Endothelial cell (in vitro differentiated cells): ENCODE measurements around the gene GLUL. TPM values are rescaled to one million over a fixed set of nuclear protein-coding genes. Genes with fewer than 3 reads are reported as not detected.
A peak's percentile ranks its signal among the peaks of the same experiment; 100 is the strongest.

Source experiments
- DNase-seq: peaks from one replicate; pipeline ENCODE4 v3.0.0; 2021; ENCODE audit warnings: low spot score
- H3K27ac Mint-ChIP-seq: one replicate; pipeline ENCODE4 v1.8.0; 2021; ENCODE audit warnings: mixed read lengths, inconsistent platforms; ENCODE audit not compliant: unreplicated experiment
- H3K27me3 Mint-ChIP-seq: one replicate; pipeline ENCODE4 v1.8.0; 2021; ENCODE audit warnings: mild to moderate bottlenecking, moderate library complexity, mixed read lengths, inconsistent platforms; ENCODE audit not compliant: unreplicated experiment
- H3K36me3 Mint-ChIP-seq: one replicate; pipeline ENCODE4 v1.8.0; 2021; ENCODE audit warnings: mild to moderate bottlenecking, low read depth, mixed read lengths, inconsistent platforms; ENCODE audit not compliant: unreplicated experiment
- H3K4me1 Mint-ChIP-seq: one replicate; pipeline ENCODE4 v1.8.0; 2021; ENCODE audit warnings: mild to moderate bottlenecking, mixed read lengths, inconsistent platforms; ENCODE audit not compliant: unreplicated experiment
- H3K4me3 Mint-ChIP-seq: one replicate; pipeline ENCODE4 v1.8.0; 2021; ENCODE audit warnings: mild to moderate bottlenecking, mixed read lengths, inconsistent platforms; ENCODE audit not compliant: unreplicated experiment
- H3K9me3 Mint-ChIP-seq: one replicate; pipeline ENCODE4 v1.8.0; 2021; ENCODE audit warnings: mixed read lengths, inconsistent platforms; ENCODE audit not compliant: unreplicated experiment
- CTCF ChIP-seq: fragments of 200-600 bp; sonication (generic); IDR thresholded peaks from one replicate; pipeline ENCODE4 v1.5.0; 2021; ENCODE audit warnings: antibody characterized with exemption; ENCODE audit not compliant: unreplicated experiment
- long read RNA-seq: library from polyadenylated mRNA; unstranded; transcript quantifications from one replicate; pipeline ENCODE4 v2.0.0, GENCODE V29; 2020; ENCODE audit not compliant: unreplicated experiment
- total RNA-seq: library from RNA; stranded (reverse); fragmentation: NEBNext Ultra II Directional; extraction: Animal tissue kit (Norgen Biotek cat#: 25700); gene quantifications from one replicate; pipeline ENCODE4 v1.2.1, GENCODE V29; 2021; ENCODE audit not compliant: unreplicated experiment

GLUL gene
- total RNA-seq, result 472 TPM
- long read RNA-seq, full-length matches to known transcripts, result 84 of 102 reads
- long read RNA-seq, partial matches to known transcripts, result 13 of 102 reads
- long read RNA-seq, other reads (novel, unspliced or antisense), result 5 of 102 reads

GRCh38 chr1:182391362-182392049 is at the start of gene GLUL:
TSS of gene GLUL (minus strand) at chr1:182391790. CDS start at chr1:182388737, 3,053 bp downstream.
- Mint-ChIP-seq H3K9me3 (no peaks in the 10 kb centered on the region), H3K36me3 (peaks cover 37% of the 10 kb centered on the region), H3K27me3 (peaks cover 10% of the 10 kb centered on the region), H3K4me1 (peaks cover 36% of the 10 kb centered on the region), H3K4me3 (peak within 1 kb of the TSS; percentile 100), H3K27ac (peak within 1 kb of the TSS; percentile 89)
- DNase-seq, result peak; percentile 97
- TF ChIP-seq CTCF, result no peak

GRCh38 chr1:182438326-182438725 is 46.7 kb upstream of the GLUL start:
- H3K36me3 Mint-ChIP-seq, result peaks cover 4% of the 10 kb centered on the region
- no peak overlapping the region for H3K27ac Mint-ChIP-seq
- no peak overlapping the region for H3K4me3 Mint-ChIP-seq
- H3K9me3 Mint-ChIP-seq, result no peaks in the 10 kb centered on the region
- DNase-seq, result no peak
- H3K4me1 Mint-ChIP-seq, result no peaks in the 10 kb centered on the region
- no peak for TF ChIP-seq CTCF
- peaks cover 3% of the 10 kb centered on the region for H3K27me3 Mint-ChIP-seq

GRCh38 chr1:182433580-182433979 is 42.0 kb upstream of the GLUL start:
- Mint-ChIP-seq H3K36me3 (peaks cover 4% of the 10 kb centered on the region), H3K9me3 (no peaks in the 10 kb centered on the region), H3K27me3 (peaks cover 5% of the 10 kb centered on the region), H3K27ac (no peak overlapping the region), H3K4me1 (no peaks in the 10 kb centered on the region), H3K4me3 (no peak overlapping the region)
- no peak for TF ChIP-seq CTCF
- DNase-seq, result no peak

- Mint-ChIP-seq H3K4me1 (no peaks in the 10 kb centered on the region), H3K27ac (no peak overlapping the region), H3K9me3 (no peaks in the 10 kb centered on the region), H3K36me3 (no peaks in the 10 kb centered on the region), H3K4me3 (no peak overlapping the region), H3K27me3 (peaks cover 2% of the 10 kb centered on the region)
- TF ChIP-seq CTCF, result no peak
- DNase-seq, result no peak
These were observed 39.7 kb upstream of the GLUL start for GRCh38 chr1:182431278-182431677.

- Mint-ChIP-seq H3K4me1 (no peaks in the 10 kb centered on the region), H3K27me3 (peaks cover 2% of the 10 kb centered on the region), H3K36me3 (no peaks in the 10 kb centered on the region), H3K4me3 (no peak overlapping the region), H3K27ac (no peak overlapping the region), H3K9me3 (no peaks in the 10 kb centered on the region)
- no peak for TF ChIP-seq CTCF
- no peak for DNase-seq
These were observed 38.9 kb upstream of the GLUL start for GRCh38 chr1:182430263-182431068.
